Measurements from ENCODE around the gene TPST1.
"Not testable (repeated sequence)": the region's sequence is repeated elsewhere in the genome, so short reads cannot be mapped to it uniquely, and the experiment has no call there.

Gene TPST1

GRCh38 chr7:66204822-66205740, at the start of gene TPST1:
Gene TPST1 (plus strand): TSS chr7:66205334. CDS start chr7:66240426, 35,092 bp downstream.
- peaks cover 15% of the 10 kb centered on the region for H3K36me3 Mint-ChIP-seq (ENCODE audit: low read depth)
- peak within 1 kb of the TSS; percentile 24 for H3K27ac Mint-ChIP-seq
- peaks cover 29% of the 10 kb centered on the region for H3K4me1 Mint-ChIP-seq
- no peaks in the 10 kb centered on the region for H3K9me3 Mint-ChIP-seq
- H3K27me3 Mint-ChIP-seq (ENCODE audit: low read depth, poor library complexity) = peaks cover 19% of the 10 kb centered on the region
- H3K4me3 Mint-ChIP-seq = peak within 1 kb of the TSS; percentile 92
- DNase-seq = peak; percentile 96
- peak; percentile 57 for TF ChIP-seq CTCF (IDR thresholded peaks at IDR 0.05)

GRCh38 chr7:66156035-66156434, 49.1 kb upstream of the TPST1 start:
- not testable (repeated sequence) for H3K27me3 Mint-ChIP-seq (ENCODE audit: low read depth, poor library complexity); H3K27ac Mint-ChIP-seq; DNase-seq; H3K4me3 Mint-ChIP-seq
- peaks cover 16% of the 10 kb centered on the region for H3K4me1 Mint-ChIP-seq
- peaks cover 25% of the 10 kb centered on the region for H3K9me3 Mint-ChIP-seq
- H3K36me3 Mint-ChIP-seq (ENCODE audit: low read depth) = peaks cover 64% of the 10 kb centered on the region

GRCh38 chr7:66157060-66157459, 48.1 kb upstream of the TPST1 start:
- peaks cover 12% of the 10 kb centered on the region for H3K4me1 Mint-ChIP-seq
- no peak for TF ChIP-seq CTCF (IDR thresholded peaks at IDR 0.05)
- DNase-seq = no peak
- H3K4me3 Mint-ChIP-seq = no peak overlapping the region
- H3K9me3 Mint-ChIP-seq = peaks cover 25% of the 10 kb centered on the region
- peaks cover 66% of the 10 kb centered on the region for H3K36me3 Mint-ChIP-seq (ENCODE audit: low read depth)
- no peak overlapping the region for H3K27ac Mint-ChIP-seq
- H3K27me3 Mint-ChIP-seq (ENCODE audit: low read depth, poor library complexity) = peaks cover 3% of the 10 kb centered on the region

GRCh38 chr7:66162622-66163021, 42.5 kb upstream of the TPST1 start:
- no peak for DNase-seq
- no peaks in the 10 kb centered on the region for H3K4me1 Mint-ChIP-seq
- H3K36me3 Mint-ChIP-seq (ENCODE audit: low read depth) = peaks cover 32% of the 10 kb centered on the region
- peaks cover 25% of the 10 kb centered on the region for H3K9me3 Mint-ChIP-seq
- H3K27ac Mint-ChIP-seq = no peak overlapping the region
- TF ChIP-seq CTCF (IDR thresholded peaks at IDR 0.05) = no peak
- H3K4me3 Mint-ChIP-seq = no peak overlapping the region
- H3K27me3 Mint-ChIP-seq (ENCODE audit: low read depth, poor library complexity) = peaks cover 3% of the 10 kb centered on the region

GRCh38 chr7:66163186-66163610, 41.9 kb upstream of the TPST1 start:
- TF ChIP-seq CTCF (IDR thresholded peaks at IDR 0.05) = no peak
- peaks cover 22% of the 10 kb centered on the region for H3K9me3 Mint-ChIP-seq
- peaks cover 3% of the 10 kb centered on the region for H3K27me3 Mint-ChIP-seq (ENCODE audit: low read depth, poor library complexity)
- H3K4me1 Mint-ChIP-seq = no peaks in the 10 kb centered on the region
- DNase-seq = no peak
- H3K36me3 Mint-ChIP-seq (ENCODE audit: low read depth) = peaks cover 27% of the 10 kb centered on the region
- no peak overlapping the region for H3K4me3 Mint-ChIP-seq
- no peak overlapping the region for H3K27ac Mint-ChIP-seq

- Mint-ChIP-seq H3K4me3 (no peak overlapping the region), H3K27ac (peak overlapping the region; percentile 44), H3K36me3 (ENCODE audit: low read depth) (peaks cover 16% of the 10 kb centered on the region), H3K27me3 (ENCODE audit: low read depth, poor library complexity) (peaks cover 3% of the 10 kb centered on the region), H3K4me1 (no peaks in the 10 kb centered on the region), H3K9me3 (peaks cover 10% of the 10 kb centered on the region)
- no peak for TF ChIP-seq CTCF (IDR thresholded peaks at IDR 0.05)
- no peak for DNase-seq
These were observed 40.8 kb upstream of the TPST1 start for GRCh38 chr7:66164356-66164755.

Measured in nephron progenitor cell (in vitro differentiated cells).